ENCODE data around the gene NAALADL2. TPM values are rescaled to one million over a fixed set of nuclear protein-coding genes. Genes with fewer than 3 reads are reported as not detected.

The NAALADL2 gene
- total and polyA plus RNA-seq, 2 experiments from 2014 or later: 3.4 to 15.3 TPM

- no peak for DNase-seq (ENCODE audit: low spot score)
- Histone ChIP-seq H2AFZ (no peak overlapping the region), H3K9me3 (ENCODE audit: low read depth) (peaks cover 5% of the 10 kb centered on the region), H3K79me2 (no peaks in the 10 kb centered on the region), H3K27ac (no peak overlapping the region), H3K27me3 (no peaks in the 10 kb centered on the region), H3K36me3 (replicated peaks; ENCODE audit: insufficient read depth, low read depth) (no peaks in the 10 kb centered on the region), H3K9me2 (replicated peaks; ENCODE audit: insufficient read depth) (no peaks in the 10 kb centered on the region), H3K4me2 (no peak overlapping the region), H3K4me3 (no peak overlapping the region), H4K20me1 (ENCODE audit: insufficient read depth, poor library complexity, severe bottlenecking) (no peaks in the 10 kb centered on the region), H3K4me1 (ENCODE audit: insufficient read depth) (no peaks in the 10 kb centered on the region)
- TF ChIP-seq CTCF (IDR thresholded peaks at IDR 0.05; ENCODE audit: poor library complexity) (no peak), EZH2phosphoT487 (IDR thresholded peaks at IDR 0.05; ENCODE audit: low read depth, severe bottlenecking, unreplicated experiment) (no peak), EZH2 (IDR thresholded peaks at IDR 0.05; ENCODE audit: borderline replicate concordance) (no peak)
Observed at GRCh38 chr3:174826069-174826468, 33.1 kb upstream of the NAALADL2 start.

DNA sequence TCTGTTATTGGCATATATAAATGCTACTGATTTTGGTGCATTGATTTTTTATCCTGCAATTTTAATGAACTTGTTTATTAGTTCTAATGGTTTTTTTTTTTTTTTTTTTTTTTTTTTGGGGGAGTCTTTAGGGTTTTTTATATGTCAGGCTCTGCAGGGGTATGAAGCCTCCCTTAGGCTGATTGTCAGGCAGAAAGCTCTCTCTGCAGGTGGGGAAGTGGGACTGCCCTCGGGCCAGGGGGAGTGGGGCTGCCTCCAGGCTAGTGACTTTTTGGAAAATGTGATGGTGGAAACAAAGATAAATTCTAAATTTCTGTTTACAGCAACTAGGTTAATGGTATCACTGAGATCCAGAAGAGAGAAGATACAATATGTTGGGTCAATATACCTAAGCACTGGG lies 14.4 kb upstream of the NAALADL2 start:
- Histone ChIP-seq H3K9me2 (replicated peaks; ENCODE audit: insufficient read depth) (no peaks in the 10 kb centered on the region), H3K4me1 (ENCODE audit: insufficient read depth) (no peaks in the 10 kb centered on the region), H3K4me3 (no peak overlapping the region), H3K4me2 (no peak overlapping the region), H3K27me3 (no peaks in the 10 kb centered on the region), H3K9me3 (ENCODE audit: low read depth) (no peaks in the 10 kb centered on the region), H3K36me3 (replicated peaks; ENCODE audit: insufficient read depth, low read depth) (no peaks in the 10 kb centered on the region), H2AFZ (no peak overlapping the region), H3K79me2 (no peaks in the 10 kb centered on the region), H3K27ac (no peak overlapping the region), H4K20me1 (ENCODE audit: insufficient read depth, poor library complexity, severe bottlenecking) (no peaks in the 10 kb centered on the region)
- DNase-seq (ENCODE audit: low spot score): no peak
- 90% methylated on average over 1 of the region's 1 CpG for WGBS (ENCODE audit: low lambda C conversion rate, missing lambda C conversion rate)
- TF ChIP-seq CTCF (IDR thresholded peaks at IDR 0.05; ENCODE audit: poor library complexity) (no peak), EZH2phosphoT487 (IDR thresholded peaks at IDR 0.05; ENCODE audit: low read depth, severe bottlenecking, unreplicated experiment) (no peak), EZH2 (IDR thresholded peaks at IDR 0.05; ENCODE audit: borderline replicate concordance) (no peak)

DNA sequence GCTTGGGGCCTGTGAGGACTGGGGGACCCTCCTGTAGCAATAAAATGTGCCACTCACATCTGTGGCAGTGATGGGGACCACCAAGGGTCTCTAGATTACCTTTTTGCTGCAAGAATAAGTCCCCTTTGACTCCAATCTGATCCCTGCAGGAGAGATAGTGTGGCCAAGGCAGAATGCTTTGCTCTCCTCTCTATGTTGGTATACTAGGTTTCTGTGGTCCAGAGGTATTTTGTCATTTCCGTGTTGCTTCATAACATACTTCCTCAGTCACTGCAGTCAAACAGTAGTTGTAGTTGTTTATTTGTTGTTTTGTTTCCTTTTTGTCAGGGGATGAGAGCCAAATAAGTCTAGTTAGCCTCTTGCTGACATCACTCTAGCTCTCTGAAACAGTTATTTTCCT lies 13.1 kb upstream of the NAALADL2 start:
- TF ChIP-seq CTCF (IDR thresholded peaks at IDR 0.05; ENCODE audit: poor library complexity) (no peak), EZH2phosphoT487 (IDR thresholded peaks at IDR 0.05; ENCODE audit: low read depth, severe bottlenecking, unreplicated experiment) (no peak), EZH2 (IDR thresholded peaks at IDR 0.05; ENCODE audit: borderline replicate concordance) (no peak)
- no peak overlapping the region for H3K4me3 ChIP-seq
- no peaks in the 10 kb centered on the region for H3K79me2 ChIP-seq
- no peak overlapping the region for H3K4me2 ChIP-seq
- H2AFZ ChIP-seq: no peak overlapping the region
- H4K20me1 ChIP-seq (ENCODE audit: insufficient read depth, poor library complexity, severe bottlenecking): no peaks in the 10 kb centered on the region
- no peak overlapping the region for H3K27ac ChIP-seq
- H3K4me1 ChIP-seq (ENCODE audit: insufficient read depth): no peaks in the 10 kb centered on the region
- H3K36me3 ChIP-seq (replicated peaks; ENCODE audit: insufficient read depth, low read depth): no peaks in the 10 kb centered on the region
- no peaks in the 10 kb centered on the region for H3K9me2 ChIP-seq (replicated peaks; ENCODE audit: insufficient read depth)
- H3K9me3 ChIP-seq (ENCODE audit: low read depth): no peaks in the 10 kb centered on the region
- 90% methylated on average over 1 of the region's 1 CpG for WGBS (ENCODE audit: low lambda C conversion rate, missing lambda C conversion rate)
- DNase-seq (ENCODE audit: low spot score): no peak
- no peaks in the 10 kb centered on the region for H3K27me3 ChIP-seq

DNA sequence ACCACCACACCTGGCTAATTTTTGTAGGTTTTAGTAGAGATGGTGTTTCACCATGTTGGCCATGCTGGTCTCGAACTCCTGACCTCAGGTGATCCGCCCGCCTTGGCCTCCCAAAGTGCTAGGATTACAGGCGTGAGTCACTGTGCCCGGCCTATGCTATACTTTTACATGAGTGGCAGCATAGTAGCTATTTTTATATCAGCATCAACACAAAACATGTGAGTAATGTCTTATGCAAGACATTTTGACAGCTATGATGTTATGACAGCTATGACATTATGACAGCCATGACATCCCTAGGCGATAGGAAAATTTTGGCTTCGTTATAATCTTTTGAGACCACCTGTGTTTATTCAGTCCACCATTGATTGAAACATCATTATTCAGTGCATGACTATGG lies 4.1 kb upstream of the NAALADL2 start:
- DNase-seq (ENCODE audit: low spot score): no peak
- no peaks in the 10 kb centered on the region for H3K27me3 ChIP-seq
- no peak overlapping the region for H2AFZ ChIP-seq
- peaks cover 5% of the 10 kb centered on the region for H3K4me1 ChIP-seq (ENCODE audit: insufficient read depth)
- H3K79me2 ChIP-seq: no peaks in the 10 kb centered on the region
- 97% methylated on average over 7 of the region's 7 CpGs for whole genome bisulfite sequencing (ENCODE audit: low lambda C conversion rate, missing lambda C conversion rate)
- no peak for TF ChIP-seq CTCF (IDR thresholded peaks at IDR 0.05; ENCODE audit: poor library complexity)
- no peak for TF ChIP-seq EZH2phosphoT487 (IDR thresholded peaks at IDR 0.05; ENCODE audit: low read depth, severe bottlenecking, unreplicated experiment)
- no peak for TF ChIP-seq EZH2 (IDR thresholded peaks at IDR 0.05; ENCODE audit: borderline replicate concordance)
- no peaks in the 10 kb centered on the region for H3K9me3 ChIP-seq (ENCODE audit: low read depth)
- H3K4me2 ChIP-seq: no peak overlapping the region
- no peak overlapping the region for H3K4me3 ChIP-seq
- no peaks in the 10 kb centered on the region for H4K20me1 ChIP-seq (ENCODE audit: insufficient read depth, poor library complexity, severe bottlenecking)
- no peaks in the 10 kb centered on the region for H3K9me2 ChIP-seq (replicated peaks; ENCODE audit: insufficient read depth)
- H3K27ac ChIP-seq: no peak overlapping the region
- no peaks in the 10 kb centered on the region for H3K36me3 ChIP-seq (replicated peaks; ENCODE audit: insufficient read depth, low read depth)

Data from hepatocyte (in vitro differentiated cells).